ENCODE measurements around the gene ANKRD44. TPM values are rescaled to one million over a fixed set of nuclear protein-coding genes. Genes with fewer than 3 reads are reported as not detected.

ANKRD44 gene
- total RNA-seq, 1 experiment from 2014 or later, result 7.8 TPM

DNA sequence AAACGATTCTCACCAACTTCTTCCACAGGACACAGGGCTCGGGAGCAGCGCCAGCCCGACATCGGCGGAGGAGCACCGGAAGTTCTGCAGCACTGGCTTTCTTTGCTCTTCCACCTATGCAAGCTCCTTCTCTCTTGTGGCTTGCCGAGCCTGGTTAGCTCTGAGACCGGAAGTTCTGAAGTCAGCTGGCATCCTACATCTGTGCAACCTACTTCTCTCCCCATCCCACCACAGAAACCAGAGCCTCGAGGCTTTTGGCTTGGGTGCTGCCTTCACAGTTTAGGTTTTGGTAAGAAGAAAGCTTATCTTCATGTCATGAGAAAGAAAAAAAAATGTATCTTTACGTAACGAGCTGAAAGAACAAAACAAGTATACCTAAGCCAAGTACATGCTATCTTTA lies 111.7 kb downstream of the ANKRD44 start:
- DNase-seq (ENCODE audit: low read depth, low spot score), result no peak
- ATAC-seq, result peak; percentile 97

DNA sequence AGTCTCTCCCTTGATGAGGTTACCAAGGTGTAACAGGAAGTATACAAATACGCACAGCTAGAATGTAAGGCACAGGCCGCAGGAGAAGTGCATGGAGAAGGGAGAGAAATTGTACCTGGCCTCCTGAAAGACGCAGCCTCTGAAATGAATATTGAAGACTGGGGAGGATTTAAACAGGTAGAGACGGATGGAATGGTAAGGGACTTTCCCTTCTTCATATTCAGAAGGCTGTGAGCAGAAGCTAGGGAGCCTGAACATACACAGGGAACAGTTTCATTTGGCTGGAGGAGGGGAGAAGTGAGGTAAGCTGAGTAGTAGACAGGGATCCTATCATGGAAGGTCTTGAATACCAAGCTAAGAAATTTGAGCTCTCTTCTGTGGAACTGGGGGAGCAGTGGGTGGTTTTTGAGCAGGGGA lies 112.7 kb downstream of the ANKRD44 start:
- no peaks in the 10 kb centered on the region for H3K36me3 ChIP-seq (ENCODE audit: control insufficient read depth, insufficient read depth, low read length)
- no peak overlapping the region for H3K4me3 ChIP-seq (ENCODE audit: low read depth in 2 of 2, low read length in 2 of 2)
- ATAC-seq (peak; percentile 44; the same call in 1 of the 2 replicates), DNase-seq (ENCODE audit: low read depth, low spot score) (no peak)
- no peaks in the 10 kb centered on the region for H3K4me1 ChIP-seq (ENCODE audit: control insufficient read depth, insufficient read depth, low read length)
- no peaks in the 10 kb centered on the region for H3K27me3 ChIP-seq (ENCODE audit: control insufficient read depth, insufficient read depth, low read length)
- POLR2A ChIA-PET, result no interaction called here
- TF ChIP-seq, protein P1, sequence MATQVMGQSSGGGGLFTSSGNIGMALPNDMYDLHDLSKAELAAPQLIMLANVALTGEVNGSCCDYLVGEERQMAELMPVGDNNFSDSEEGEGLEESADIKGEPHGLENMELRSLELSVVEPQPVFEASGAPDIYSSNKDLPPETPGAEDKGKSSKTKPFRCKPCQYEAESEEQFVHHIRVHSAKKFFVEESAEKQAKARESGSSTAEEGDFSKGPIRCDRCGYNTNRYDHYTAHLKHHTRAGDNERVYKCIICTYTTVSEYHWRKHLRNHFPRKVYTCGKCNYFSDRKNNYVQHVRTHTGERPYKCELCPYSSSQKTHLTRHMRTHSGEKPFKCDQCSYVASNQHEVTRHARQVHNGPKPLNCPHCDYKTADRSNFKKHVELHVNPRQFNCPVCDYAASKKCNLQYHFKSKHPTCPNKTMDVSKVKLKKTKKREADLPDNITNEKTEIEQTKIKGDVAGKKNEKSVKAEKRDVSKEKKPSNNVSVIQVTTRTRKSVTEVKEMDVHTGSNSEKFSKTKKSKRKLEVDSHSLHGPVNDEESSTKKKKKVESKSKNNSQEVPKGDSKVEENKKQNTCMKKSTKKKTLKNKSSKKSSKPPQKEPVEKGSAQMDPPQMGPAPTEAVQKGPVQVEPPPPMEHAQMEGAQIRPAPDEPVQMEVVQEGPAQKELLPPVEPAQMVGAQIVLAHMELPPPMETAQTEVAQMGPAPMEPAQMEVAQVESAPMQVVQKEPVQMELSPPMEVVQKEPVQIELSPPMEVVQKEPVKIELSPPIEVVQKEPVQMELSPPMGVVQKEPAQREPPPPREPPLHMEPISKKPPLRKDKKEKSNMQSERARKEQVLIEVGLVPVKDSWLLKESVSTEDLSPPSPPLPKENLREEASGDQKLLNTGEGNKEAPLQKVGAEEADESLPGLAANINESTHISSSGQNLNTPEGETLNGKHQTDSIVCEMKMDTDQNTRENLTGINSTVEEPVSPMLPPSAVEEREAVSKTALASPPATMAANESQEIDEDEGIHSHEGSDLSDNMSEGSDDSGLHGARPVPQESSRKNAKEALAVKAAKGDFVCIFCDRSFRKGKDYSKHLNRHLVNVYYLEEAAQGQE (IDR thresholded peaks at IDR 0.05; ENCODE audit: insufficient read depth in 1 of 2, low read depth in 2 of 2, low read length in 1 of 2), result no peak
- no peak for TF ChIP-seq TCF7L2 (IDR thresholded peaks at IDR 0.05; ENCODE audit: low read depth, low read length)
- TF ChIP-seq SIN3A (IDR thresholded peaks at IDR 0.05; ENCODE audit: borderline replicate concordance, insufficient read depth, low read depth, low read length), result no peak
- in situ Hi-C loops (cut with HindIII; ENCODE audit: low pct_unique_long_range_greater_than_20kb, low sequenced_read_pairs) (no loop called here), intact Hi-C loops (cut with micrococcal nuclease; ENCODE audit: unreplicated experiment) (no loop called here)
- no peaks in the 10 kb centered on the region for H3K9me3 ChIP-seq (ENCODE audit: control insufficient read depth, insufficient read depth, low read depth, low read length)
- no TSS peak for BruUV-seq (replicated peaks)
- CTCF ChIA-PET, result no interaction called here
- H3K27ac ChIP-seq (ENCODE audit: low read length), result no peak overlapping the region

More for the DNA sequence above, 111.7 kb downstream of the ANKRD44 start:
- Histone ChIP-seq H3K27ac (ENCODE audit: low read length) (peak overlapping the region; percentile 68), H3K27me3 (ENCODE audit: control insufficient read depth, insufficient read depth, low read length) (no peaks in the 10 kb centered on the region), H3K4me1 (ENCODE audit: control insufficient read depth, insufficient read depth, low read length) (no peaks in the 10 kb centered on the region), H3K9me3 (ENCODE audit: control insufficient read depth, insufficient read depth, low read depth, low read length) (no peaks in the 10 kb centered on the region), H3K4me3 (ENCODE audit: low read depth in 2 of 2, low read length in 2 of 2) (peak overlapping the region; percentile 33 to 54), H3K36me3 (ENCODE audit: control insufficient read depth, insufficient read depth, low read length) (no peaks in the 10 kb centered on the region)
- in situ Hi-C loops (cut with HindIII; ENCODE audit: low pct_unique_long_range_greater_than_20kb, low sequenced_read_pairs) (no loop called here), intact Hi-C loops (cut with micrococcal nuclease; ENCODE audit: unreplicated experiment) (no loop called here)
- no TSS peak for BruUV-seq (replicated peaks)
- CTCF ChIA-PET, result no interaction called here
- no peak for TF ChIP-seq POLR2AphosphoS5 (IDR thresholded peaks at IDR 0.05; ENCODE audit: low read depth, low read length)
- no peak for TF ChIP-seq TCF7L2 (IDR thresholded peaks at IDR 0.05; ENCODE audit: low read depth, low read length)
- TF ChIP-seq SIN3A (IDR thresholded peaks at IDR 0.05; ENCODE audit: borderline replicate concordance, insufficient read depth, low read depth, low read length), result no peak
- TF ChIP-seq, protein P2, sequence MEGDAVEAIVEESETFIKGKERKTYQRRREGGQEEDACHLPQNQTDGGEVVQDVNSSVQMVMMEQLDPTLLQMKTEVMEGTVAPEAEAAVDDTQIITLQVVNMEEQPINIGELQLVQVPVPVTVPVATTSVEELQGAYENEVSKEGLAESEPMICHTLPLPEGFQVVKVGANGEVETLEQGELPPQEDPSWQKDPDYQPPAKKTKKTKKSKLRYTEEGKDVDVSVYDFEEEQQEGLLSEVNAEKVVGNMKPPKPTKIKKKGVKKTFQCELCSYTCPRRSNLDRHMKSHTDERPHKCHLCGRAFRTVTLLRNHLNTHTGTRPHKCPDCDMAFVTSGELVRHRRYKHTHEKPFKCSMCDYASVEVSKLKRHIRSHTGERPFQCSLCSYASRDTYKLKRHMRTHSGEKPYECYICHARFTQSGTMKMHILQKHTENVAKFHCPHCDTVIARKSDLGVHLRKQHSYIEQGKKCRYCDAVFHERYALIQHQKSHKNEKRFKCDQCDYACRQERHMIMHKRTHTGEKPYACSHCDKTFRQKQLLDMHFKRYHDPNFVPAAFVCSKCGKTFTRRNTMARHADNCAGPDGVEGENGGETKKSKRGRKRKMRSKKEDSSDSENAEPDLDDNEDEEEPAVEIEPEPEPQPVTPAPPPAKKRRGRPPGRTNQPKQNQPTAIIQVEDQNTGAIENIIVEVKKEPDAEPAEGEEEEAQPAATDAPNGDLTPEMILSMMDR (IDR thresholded peaks at IDR 0.05), result no peak
- TF ChIP-seq, protein P1 (IDR thresholded peaks at IDR 0.05; ENCODE audit: insufficient read depth in 1 of 2, low read depth in 2 of 2, low read length in 1 of 2), result no peak
- POLR2A ChIA-PET, result interaction anchor here (0.6 kb wide), 1 partner anchor 108 kb away, joined by 7 read pairs; no protein-coding TSS in a partner anchor
